ENCODE measurements around the gene TAS2R1. TPM values are rescaled to one million over a fixed set of nuclear protein-coding genes. Genes with fewer than 3 reads are reported as not detected.

The TAS2R1 gene, protein sequence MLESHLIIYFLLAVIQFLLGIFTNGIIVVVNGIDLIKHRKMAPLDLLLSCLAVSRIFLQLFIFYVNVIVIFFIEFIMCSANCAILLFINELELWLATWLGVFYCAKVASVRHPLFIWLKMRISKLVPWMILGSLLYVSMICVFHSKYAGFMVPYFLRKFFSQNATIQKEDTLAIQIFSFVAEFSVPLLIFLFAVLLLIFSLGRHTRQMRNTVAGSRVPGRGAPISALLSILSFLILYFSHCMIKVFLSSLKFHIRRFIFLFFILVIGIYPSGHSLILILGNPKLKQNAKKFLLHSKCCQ
- not detected for total RNA-seq
- polyA plus RNA-seq: under 1 TPM in 1 of 3 donors, not detected in 2; 0.17 TPM
- long read RNA-seq, donor 1: 0 reads
- long read RNA-seq, donor 2: 0 reads

DNA sequence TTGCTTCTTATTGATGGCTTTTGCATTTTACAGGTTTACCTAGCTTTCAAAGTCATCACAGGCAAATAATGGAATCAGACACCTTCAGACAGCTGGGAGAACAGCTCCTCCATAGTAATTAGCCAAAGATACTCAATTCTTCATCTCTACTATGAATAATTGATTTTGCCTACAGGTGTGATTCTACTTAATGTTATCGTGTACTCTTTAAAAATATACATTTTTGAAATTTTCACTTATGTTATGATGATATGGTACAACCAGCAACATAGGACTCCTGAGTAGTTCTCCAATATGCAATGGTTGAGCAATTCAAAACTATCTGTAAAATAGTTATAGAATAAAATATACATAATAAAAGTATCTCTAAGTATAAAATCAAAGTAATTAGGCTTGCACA, at the start of gene TAS2R1:
Gene TAS2R1 (minus strand): TSS at position 101 of the 400 bp plus-strand sequence. CDS start 319 bp downstream, outside the sequence.
- Histone ChIP-seq H3K4me3 (no peak within 1 kb of the TSS), H3K36me3 (no peaks in the 10 kb centered on the region), H3K27me3 (replicated peaks in 1 of 7) (no peaks in the 10 kb centered on the region), H3K9me3 (peaks cover 0 to 26% (median 17%) of the 10 kb centered on the region in 8 donors), H3K27ac (no peak within 1 kb of the TSS), H3K4me1 (no peaks in the 10 kb centered on the region)
- WGBS, 5 donors: 78 to 94% (median 86%) methylated on average over 1 of the region's 1 CpG
- no peak for DNase-seq
- TF ChIP-seq, protein P1, sequence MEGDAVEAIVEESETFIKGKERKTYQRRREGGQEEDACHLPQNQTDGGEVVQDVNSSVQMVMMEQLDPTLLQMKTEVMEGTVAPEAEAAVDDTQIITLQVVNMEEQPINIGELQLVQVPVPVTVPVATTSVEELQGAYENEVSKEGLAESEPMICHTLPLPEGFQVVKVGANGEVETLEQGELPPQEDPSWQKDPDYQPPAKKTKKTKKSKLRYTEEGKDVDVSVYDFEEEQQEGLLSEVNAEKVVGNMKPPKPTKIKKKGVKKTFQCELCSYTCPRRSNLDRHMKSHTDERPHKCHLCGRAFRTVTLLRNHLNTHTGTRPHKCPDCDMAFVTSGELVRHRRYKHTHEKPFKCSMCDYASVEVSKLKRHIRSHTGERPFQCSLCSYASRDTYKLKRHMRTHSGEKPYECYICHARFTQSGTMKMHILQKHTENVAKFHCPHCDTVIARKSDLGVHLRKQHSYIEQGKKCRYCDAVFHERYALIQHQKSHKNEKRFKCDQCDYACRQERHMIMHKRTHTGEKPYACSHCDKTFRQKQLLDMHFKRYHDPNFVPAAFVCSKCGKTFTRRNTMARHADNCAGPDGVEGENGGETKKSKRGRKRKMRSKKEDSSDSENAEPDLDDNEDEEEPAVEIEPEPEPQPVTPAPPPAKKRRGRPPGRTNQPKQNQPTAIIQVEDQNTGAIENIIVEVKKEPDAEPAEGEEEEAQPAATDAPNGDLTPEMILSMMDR (IDR thresholded peaks at IDR 0.05 in 8 of 11, conservative IDR thresholded peaks at IDR 0.05 in 3 of 11): no peak
- TF ChIP-seq POLR2AphosphoS5 (IDR thresholded peaks at IDR 0.05) (no peak), POLR2A (IDR thresholded peaks at IDR 0.05) (no peak)
- intact Hi-C loops (cut with DNase I; ENCODE audit: low total_unique reads): no loop called here

DNA sequence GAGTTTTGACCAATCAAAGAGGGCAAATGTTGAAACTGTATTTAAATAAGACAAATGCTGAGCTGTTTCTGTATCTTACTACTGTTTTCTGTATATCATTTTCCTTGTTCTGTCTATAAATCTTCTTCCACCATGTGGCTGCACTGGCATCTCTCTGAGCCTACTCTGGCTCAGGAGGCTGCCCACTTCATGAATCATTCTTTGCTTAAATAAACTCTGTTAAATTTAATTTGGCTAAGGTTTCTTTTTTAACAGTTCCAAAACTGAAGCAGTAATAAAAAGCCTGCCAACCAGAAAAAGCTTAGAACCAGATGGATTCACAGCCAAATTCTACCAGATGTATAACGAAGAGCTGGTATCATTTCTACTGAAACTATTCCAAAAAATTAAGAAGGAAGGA, 40.2 kb upstream of the TAS2R1 start:
- intact Hi-C loops (cut with DNase I; ENCODE audit: low total_unique reads): no loop called here
- DNase-seq: no peak
- Histone ChIP-seq H3K36me3 (no peaks in the 10 kb centered on the region), H3K27ac (no peak overlapping the region), H3K4me1 (no peaks in the 10 kb centered on the region), H3K4me3 (no peak overlapping the region), H3K27me3 (replicated peaks in 1 of 7) (no peaks in the 10 kb centered on the region), H3K9me3 (peaks cover 0 to 35% (median 19%) of the 10 kb centered on the region in 8 donors)
- WGBS, 5 donors: 0 to 39% (median 0%) methylated on average over 1 of the region's 1 CpG
- TF ChIP-seq POLR2A (IDR thresholded peaks at IDR 0.05): no peak
- TF ChIP-seq POLR2AphosphoS5 (IDR thresholded peaks at IDR 0.05): no peak

DNA sequence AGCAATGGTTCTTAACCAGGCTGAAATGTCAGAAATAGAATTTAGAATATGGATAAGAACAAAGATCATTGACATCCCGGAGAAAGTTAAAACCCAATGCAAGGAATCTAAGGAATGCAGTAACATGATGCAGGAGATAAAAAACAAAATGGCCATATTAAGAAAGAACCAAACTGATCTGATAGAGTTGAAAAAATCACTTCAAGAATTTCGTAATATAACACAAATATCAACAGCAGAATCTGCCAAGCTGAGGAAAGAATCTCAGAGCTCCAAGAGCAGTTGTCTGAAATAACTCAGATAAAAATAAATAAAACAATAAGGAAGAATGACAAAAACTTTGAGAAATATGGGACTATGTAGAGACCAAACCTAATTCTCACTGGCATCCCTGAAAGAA, 37.8 kb upstream of the TAS2R1 start:
- TF ChIP-seq, protein P1 (IDR thresholded peaks at IDR 0.05 in 8 of 11, conservative IDR thresholded peaks at IDR 0.05 in 3 of 11): no peak
- no peak for TF ChIP-seq POLR2AphosphoS5 (IDR thresholded peaks at IDR 0.05)
- no peaks in the 10 kb centered on the region for H3K36me3 ChIP-seq
- H3K4me3 ChIP-seq: no peak overlapping the region

DNA sequence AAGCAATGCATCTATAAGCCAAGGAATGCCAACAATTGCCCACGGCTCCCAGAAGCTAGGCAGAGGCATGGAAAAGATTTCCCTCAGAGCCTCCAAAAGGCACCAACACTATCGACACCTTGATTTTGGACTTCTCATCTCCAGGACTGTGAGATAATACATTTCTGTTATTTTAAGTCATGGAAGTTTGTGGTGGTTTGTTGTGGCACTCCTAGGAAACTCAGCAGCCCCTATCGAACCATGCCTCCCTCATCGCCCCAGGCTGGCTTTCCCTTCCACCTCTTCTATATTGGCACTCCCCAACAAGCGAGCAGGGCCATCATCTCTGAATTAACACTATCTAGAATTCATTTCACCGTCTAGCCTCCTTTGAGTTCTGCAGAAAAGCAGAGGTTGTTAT, 33.7 kb upstream of the TAS2R1 start:
- Histone ChIP-seq H3K27me3 (replicated peaks in 1 of 7) (no peaks in the 10 kb centered on the region), H3K9me3 (peaks cover 0 to 20% (median 4%) of the 10 kb centered on the region in 8 donors), H3K4me1 (no peaks in the 10 kb centered on the region), H3K4me3 (no peak overlapping the region), H3K27ac (no peak overlapping the region), H3K36me3 (no peaks in the 10 kb centered on the region)
- no peak for DNase-seq
- intact Hi-C loops (cut with DNase I; ENCODE audit: low total_unique reads): no loop called here
- 76 to 87% (median 80%) methylated on average over 6 of the region's 6 CpGs for WGBS, 5 donors
- TF ChIP-seq POLR2A (IDR thresholded peaks at IDR 0.05) (no peak), POLR2AphosphoS5 (IDR thresholded peaks at IDR 0.05) (no peak)
- TF ChIP-seq, protein P1 (IDR thresholded peaks at IDR 0.05 in 8 of 11, conservative IDR thresholded peaks at IDR 0.05 in 3 of 11): no peak

More for the DNA sequence above, 37.8 kb upstream of the TAS2R1 start:
- DNase-seq: no peak
- H3K27me3 ChIP-seq (replicated peaks in 1 of 7): no peaks in the 10 kb centered on the region
- H3K27ac ChIP-seq: no peak overlapping the region
- no peaks in the 10 kb centered on the region for H3K4me1 ChIP-seq
- intact Hi-C loops (cut with DNase I; ENCODE audit: low total_unique reads): no loop called here
- H3K9me3 ChIP-seq: peaks cover 0 to 35% (median 18%) of the 10 kb centered on the region in 8 donors
- 68 to 79% (median 73%) methylated on average over 2 of the region's 2 CpGs for WGBS, 5 donors
